H1 (cell line): ENCODE data around the gene MARK1. TPM values are rescaled to one million over a fixed set of nuclear protein-coding genes. Genes with fewer than 3 reads are reported as not detected.

Experiments used
- CTCF ChIA-PET: fragments of 300-600 bp; sonication (Branson Sonifier 250); formaldehyde crosslinking; loops from one replicate; lab custom pipeline; 2021; ENCODE audit not compliant: partially characterized antibody; lab: Charles Lee
- POLR2A ChIA-PET: fragments of 300-600 bp; sonication (Branson Sonifier 250); formaldehyde crosslinking; loops from one replicate; lab custom pipeline; 2021; ENCODE audit warnings: inconsistent platforms; ENCODE audit not compliant: partially characterized antibody; lab: Charles Lee
- DNase-seq, 2 experiments: peaks; one replicate each; pipeline versions ENCODE4 v3.0.0 to v3.0.0-alpha.2; 2010 to 2022; ENCODE audit warnings: low spot score in 2 of 2, low read depth in 1 of 2, mixed read lengths in 1 of 2
- FAIRE-seq: peaks from 2 replicates; lab custom pipeline; 2011; peaks lifted over from hg19 to GRCh38; lab: Jason Lieb, UNC
- H2AFZ ChIP-seq: 2 replicates; pipeline ENCODE4 v1.8.1; 2012; ENCODE audit warnings: low read length, inconsistent platforms
- H2AK5ac ChIP-seq: 2 replicates; pipeline ENCODE4 v1.6.1; 2013; ENCODE audit warnings: low read depth, low read length
- H2BK120ac ChIP-seq: replicated peaks from 2 replicates; pipeline ENCODE3; 2013; ENCODE audit warnings: low read depth, low read length, inconsistent platforms
- H2BK12ac ChIP-seq: 2 replicates; pipeline ENCODE4 v1.6.1; 2013; ENCODE audit warnings: low read depth, low read length
- H2BK15ac ChIP-seq: 2 replicates; pipeline ENCODE4 v1.6.1; 2013; ENCODE audit warnings: low read length
- H2BK20ac ChIP-seq: 2 replicates; pipeline ENCODE4 v1.6.1; 2013; ENCODE audit warnings: low read length
- H2BK5ac ChIP-seq: 2 replicates; pipeline ENCODE4 v1.6.1; 2013; ENCODE audit warnings: low read depth, low read length
- H3K14ac ChIP-seq: 2 replicates; pipeline ENCODE4 v1.6.1; 2013; ENCODE audit warnings: inconsistent platforms; ENCODE audit not compliant: insufficient read length
- H3K18ac ChIP-seq: 2 replicates; pipeline ENCODE4 v1.6.1; 2013; ENCODE audit warnings: low read length; ENCODE audit errors: extremely low read depth
- H3K23ac ChIP-seq: 2 replicates; pipeline ENCODE4 v1.6.1; 2013; ENCODE audit warnings: inconsistent platforms; ENCODE audit not compliant: insufficient read length
- H3K23me2 ChIP-seq: 2 replicates; pipeline ENCODE4 v1.6.1; 2013; ENCODE audit warnings: low read depth, low read length
- H3K27ac ChIP-seq: 2 replicates; pipeline ENCODE4 v1.6.1; 2011; ENCODE audit warnings: low read depth, low read length, inconsistent platforms
- H3K27me3 ChIP-seq, 4 experiments: replicated peaks in 1 of 4; 1 replicate in 1 of 4; 2 replicates in 3 of 4; pipeline versions ENCODE4 v1.6.1 to v1.8.1; 2011 to 2013; ENCODE audit warnings: low read length in 3 of 4, mild to moderate bottlenecking in 3 of 4, inconsistent platforms in 2 of 4, mixed read lengths in 2 of 4, moderate library complexity in 1 of 4; ENCODE audit not compliant: control insufficient read depth in 3 of 4, insufficient read depth in 3 of 4; ENCODE audit errors: extremely low read depth in 1 of 4
- H3K36me3 ChIP-seq, 4 experiments: 2 replicates each; pipeline versions ENCODE4 v1.6.1 to v1.8.1; 2011 to 2013; ENCODE audit warnings: mild to moderate bottlenecking in 4 of 4, low read length in 3 of 4, moderate library complexity in 2 of 4, control low read depth in 1 of 4, inconsistent platforms in 1 of 4; ENCODE audit not compliant: insufficient read depth in 4 of 4, control insufficient read depth in 2 of 4
- H3K4ac ChIP-seq: replicated peaks from 2 replicates; pipeline ENCODE3; 2013; ENCODE audit warnings: low read length, low read depth, mixed read lengths, inconsistent platforms; ENCODE audit not compliant: insufficient read length
- H3K4me1 ChIP-seq, 4 experiments: replicated peaks in 1 of 4; 1 replicate in 1 of 4; 2 replicates in 3 of 4; pipeline versions ENCODE4 v1.6.1 to v1.8.1; 2011 to 2013; ENCODE audit warnings: low read length in 3 of 4, inconsistent platforms in 2 of 4, mixed read lengths in 1 of 4; ENCODE audit not compliant: insufficient read depth in 4 of 4, control insufficient read depth in 3 of 4
- H3K4me2 ChIP-seq, 2 experiments: 2 replicates each; pipeline versions ENCODE4 v1.6.1 to v1.8.1; 2011 to 2013; ENCODE audit warnings: low read depth in 2 of 2, low read length in 2 of 2, control low read depth in 1 of 2, inconsistent platforms in 1 of 2, mild to moderate bottlenecking in 1 of 2; ENCODE audit not compliant: insufficient read depth in 1 of 2
- H3K4me3 ChIP-seq, 4 experiments: fragments of 200-600, 300-600 bp in 1 of 4; sonication (generic), shearing (Covaris generic), sonication (Bioruptor Twin) in 1 of 4; 2 replicates each; pipeline versions ENCODE4 v1.5.1 to v1.8.1; 2011 to 2016; ENCODE audit warnings: low read length in 4 of 4, low read depth in 3 of 4, control low read depth in 2 of 4, inconsistent platforms in 2 of 4, mild to moderate bottlenecking in 2 of 4, mixed read lengths in 1 of 4, moderate library complexity in 1 of 4; ENCODE audit not compliant: insufficient read depth in 2 of 4; ENCODE audit errors: extremely low read depth in 1 of 4
- H3K56ac ChIP-seq: replicated peaks from 2 replicates; pipeline ENCODE3; 2013; ENCODE audit warnings: low read depth, mild to moderate bottlenecking, mixed read lengths, low read length, inconsistent platforms; ENCODE audit not compliant: insufficient read length
- H3K79me1 ChIP-seq: 2 replicates; pipeline ENCODE4 v1.6.1; 2013; ENCODE audit warnings: low read depth, low read length, control low read depth
- H3K79me2 ChIP-seq, 2 experiments: 2 replicates each; pipeline versions ENCODE4 v1.6.1 to v1.8.1; 2012 to 2013; ENCODE audit warnings: low read length in 2 of 2, mild to moderate bottlenecking in 2 of 2, inconsistent platforms in 1 of 2; ENCODE audit not compliant: insufficient read depth in 2 of 2, control insufficient read depth in 1 of 2
- H3K9ac ChIP-seq, 4 experiments: replicated peaks in 1 of 4; 1 replicate in 1 of 4; 2 replicates in 3 of 4; pipeline versions ENCODE4 v1.6.1 to v1.8.1; 2011 to 2013; ENCODE audit warnings: low read depth in 3 of 4, low read length in 3 of 4, control low read depth in 2 of 4, mild to moderate bottlenecking in 2 of 4, moderate library complexity in 2 of 4, inconsistent platforms in 1 of 4; ENCODE audit errors: extremely low read depth in 1 of 4
- H3K9me3 ChIP-seq, 2 experiments: 2 replicates each; pipeline versions ENCODE4 v1.6.1 to v1.8.1; 2012 to 2013; ENCODE audit warnings: mild to moderate bottlenecking in 2 of 2, moderate library complexity in 2 of 2, control low read depth in 1 of 2, inconsistent platforms in 1 of 2, low read depth in 1 of 2, low read length in 1 of 2, mixed read lengths in 1 of 2; ENCODE audit not compliant: insufficient read depth in 2 of 2
- H4K20me1 ChIP-seq, 2 experiments: replicated peaks in 1 of 2; 2 replicates each; pipeline versions ENCODE3 to v1.8.1; 2011 to 2013; ENCODE audit warnings: inconsistent platforms in 2 of 2, low read length in 2 of 2, mild to moderate bottlenecking in 1 of 2; ENCODE audit not compliant: insufficient read depth in 2 of 2, control insufficient read depth in 1 of 2
- H4K5ac ChIP-seq: 2 replicates; pipeline ENCODE4 v1.6.1; 2013; ENCODE audit warnings: low read length, low read depth, mixed read lengths, inconsistent platforms; ENCODE audit not compliant: insufficient read length
- H4K8ac ChIP-seq: 2 replicates; pipeline ENCODE4 v1.8.0; 2013; ENCODE audit warnings: mild to moderate bottlenecking, moderate library complexity, low read length, inconsistent platforms; ENCODE audit not compliant: insufficient read depth; ENCODE audit errors: extremely low read depth
- H4K91ac ChIP-seq: replicated peaks from 2 replicates; pipeline ENCODE3; 2013; ENCODE audit warnings: low read length, mixed read lengths, inconsistent platforms; ENCODE audit not compliant: insufficient read length
- ATF2 ChIP-seq: IDR thresholded peaks from 2 replicates; pipeline ENCODE4 v1.6.1; 2012; ENCODE audit warnings: low read length, inconsistent platforms
- GABPA ChIP-seq: IDR thresholded peaks from 2 replicates; pipeline ENCODE4 v1.6.1; 2011; ENCODE audit warnings: mild to moderate bottlenecking, low read length, moderate library complexity, borderline replicate concordance; ENCODE audit not compliant: insufficient read depth
- KDM1A ChIP-seq: fragments of 200-600, 300-600 bp; sonication (generic); IDR thresholded peaks from 2 replicates; pipeline ENCODE4 v1.7.1; 2016; ENCODE audit warnings: mild to moderate bottlenecking, low read length, borderline replicate concordance
- KDM4A ChIP-seq: IDR thresholded peaks from one replicate; pipeline ENCODE4 v1.7.1; 2012; ENCODE audit warnings: low read depth, mild to moderate bottlenecking, moderate library complexity, low read length, inconsistent platforms; ENCODE audit not compliant: severe bottlenecking
- RBBP5 ChIP-seq: IDR thresholded peaks from 2 replicates; pipeline ENCODE4 v1.7.1; 2012; ENCODE audit warnings: low read depth, mild to moderate bottlenecking, inconsistent platforms, low read length, moderate library complexity, borderline replicate concordance
- SRF ChIP-seq: IDR thresholded peaks from 2 replicates; pipeline ENCODE4 v1.6.1; 2011; ENCODE audit warnings: mild to moderate bottlenecking, low read depth, low read length, moderate library complexity
- SUZ12 ChIP-seq: fragments of 200-600 bp; sonication (generic); IDR thresholded peaks from 2 replicates; pipeline ENCODE4 v1.6.1; 2012; ENCODE audit warnings: mild to moderate bottlenecking, inconsistent platforms, low read length, moderate library complexity, mixed read lengths
- ZNF274 ChIP-seq: IDR thresholded peaks from 2 replicates; pipeline ENCODE4 v1.7.0; 2012; ENCODE audit warnings: low read length, borderline replicate concordance; ENCODE audit errors: extremely low read depth
- WGBS, 2 experiments: shearing (Covaris generic) in 1 of 2; methylation state at CpG; one replicate each; pipeline versions ENCODE4 v1.1.6 to v1.1.7; 2013 to 2015; ENCODE audit warnings: low lambda C conversion rate in 2 of 2, mixed read lengths in 2 of 2, inconsistent platforms in 1 of 2, low coverage in 1 of 2, missing lambda C conversion rate in 1 of 2; ENCODE audit not compliant: insufficient replicate concordance in 2 of 2, insufficient coverage in 1 of 2, insufficient read length in 1 of 2; ENCODE audit errors: extremely low coverage in 1 of 2, missing lambda C conversion rate in 1 of 2; 5-methylcytosine and 5-hydroxymethylcytosine counted together
- polyA plus RNA-seq, 7 experiments: library from polyadenylated mRNA; depleted of rRNA in 3 of 7; stranded (reverse) in 5 of 7; unstranded in 2 of 7; fragments of >200 nt in 5 of 7; fragments of 200-250 nt in 2 of 7; gene quantifications; 1 replicate in 5 of 7; 2 replicates in 1 of 7; 4 replicates in 1 of 7; pipeline versions ENCODE4 v1.2.1 to v1.2.3, GENCODE V29; 2011 to 2013; ENCODE audit warnings: missing spikeins in 2 of 7, mixed read lengths in 2 of 7
- total RNA-seq: library from RNA; stranded (reverse); fragmentation: NEBNext Ultra II Directional; extraction: Animal tissue kit (Norgen Biotek cat#: 25700); gene quantifications from 2 replicates; pipeline ENCODE4 v1.2.1, GENCODE V29; 2021
- TF ChIP-seq, protein P1 (sequence below): IDR thresholded peaks from 2 replicates; pipeline ENCODE4 v1.6.1; 2011; ENCODE audit warnings: low read length, improper control_type of control experiment
- TF ChIP-seq, protein P2 (sequence below): IDR thresholded peaks from 2 replicates; pipeline ENCODE4 v1.6.1; 2011; ENCODE audit warnings: low read depth, mild to moderate bottlenecking, low read length; ENCODE audit not compliant: insufficient read depth

MARK1 gene
- total and polyA plus RNA-seq, 2 of the 8 experiments (the other 6 are each of a cell fraction or from before 2014, with no cell fraction given): 5.5 to 20.5 TPM

- ChIA-PET CTCF (no interaction called here), POLR2A (no interaction called here)
- Histone ChIP-seq H4K20me1 (no peaks in the 10 kb centered on the region), H3K79me2 (no peaks in the 10 kb centered on the region), H4K91ac (no peak overlapping the region), H2BK5ac (no peak overlapping the region), H2AFZ (no peak overlapping the region), H2BK120ac (no peak overlapping the region), H3K9ac (no peak overlapping the region), H3K4me1 (no peaks in the 10 kb centered on the region), H3K36me3 (no peaks in the 10 kb centered on the region), H2BK12ac (no peak overlapping the region), H2BK20ac (no peak overlapping the region), H3K79me1 (no peaks in the 10 kb centered on the region), H3K4me2 (no peak overlapping the region), H3K18ac (no peak overlapping the region), H3K23ac (no peak overlapping the region), H3K14ac (no peak overlapping the region), H3K56ac (no peak overlapping the region), H3K23me2 (no peaks in the 10 kb centered on the region), H4K8ac (no peak overlapping the region), H3K4ac (no peak overlapping the region), H4K5ac (no peak overlapping the region), H3K27ac (no peak overlapping the region), H3K9me3 (no peaks in the 10 kb centered on the region), H2AK5ac (no peak overlapping the region), H3K4me3 (no peak overlapping the region), H3K27me3 (no peaks in the 10 kb centered on the region), H2BK15ac (no peak overlapping the region)
- FAIRE-seq (no peak), DNase-seq (no peak)
- TF ChIP-seq ZNF274 (no peak), KDM4A (no peak), ATF2 (no peak), KDM1A (no peak), SUZ12 (no peak), RBBP5 (no peak), GABPA (no peak), SRF (no peak)
- TF ChIP-seq, protein P1, sequence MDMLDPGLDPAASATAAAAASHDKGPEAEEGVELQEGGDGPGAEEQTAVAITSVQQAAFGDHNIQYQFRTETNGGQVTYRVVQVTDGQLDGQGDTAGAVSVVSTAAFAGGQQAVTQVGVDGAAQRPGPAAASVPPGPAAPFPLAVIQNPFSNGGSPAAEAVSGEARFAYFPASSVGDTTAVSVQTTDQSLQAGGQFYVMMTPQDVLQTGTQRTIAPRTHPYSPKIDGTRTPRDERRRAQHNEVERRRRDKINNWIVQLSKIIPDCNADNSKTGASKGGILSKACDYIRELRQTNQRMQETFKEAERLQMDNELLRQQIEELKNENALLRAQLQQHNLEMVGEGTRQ: no peak
- TF ChIP-seq, protein P2, sequence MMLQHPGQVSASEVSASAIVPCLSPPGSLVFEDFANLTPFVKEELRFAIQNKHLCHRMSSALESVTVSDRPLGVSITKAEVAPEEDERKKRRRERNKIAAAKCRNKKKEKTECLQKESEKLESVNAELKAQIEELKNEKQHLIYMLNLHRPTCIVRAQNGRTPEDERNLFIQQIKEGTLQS: no peak
- 86% methylated on average over 2 of the region's 2 CpGs; no CpG with 5 or more reads in 1 of the 2 experiments for WGBS, 2 experiments
Measured at GRCh38 chr1:220498188-220498587, 29.7 kb upstream of the MARK1 start.
